WTC11 (cell line): ENCODE measurements around the gene FTMT. TPM values are rescaled to one million over a fixed set of nuclear protein-coding genes. Genes with fewer than 3 reads are reported as not detected.

ENCODE experiments used
- ATAC-seq: fragments of 200-7000 bp; cut with Tn5 transposase; 2 replicates; pipeline ENCODE4 v1.10.0; 2021; ENCODE audit warnings: mild to moderate bottlenecking, moderate library complexity
- CTCF ChIA-PET: fragments of 300-600 bp; sonication (Branson Sonifier 250); formaldehyde crosslinking; loops from one replicate; lab custom pipeline; 2021; ENCODE audit warnings: antibody characterized with exemption; lab: Charles Lee
- POLR2A ChIA-PET: fragments of 350-600 bp; sonication (Branson Sonifier 250); formaldehyde crosslinking; loops from one replicate; lab custom pipeline; 2021; ENCODE audit warnings: antibody characterized with exemption; lab: Charles Lee
- DNase-seq: peaks from one replicate; pipeline ENCODE4 v3.0.0; 2021; ENCODE audit warnings: low spot score
- H3K27ac Mint-ChIP-seq: 2 replicates; pipeline ENCODE4 v1.8.0; 2021; ENCODE audit warnings: mixed read lengths
- H3K27me3 Mint-ChIP-seq: 2 replicates; pipeline ENCODE4 v1.8.0; 2021; ENCODE audit warnings: low read depth, mild to moderate bottlenecking, moderate library complexity, mixed read lengths
- H3K36me3 Mint-ChIP-seq: 2 replicates; pipeline ENCODE4 v1.8.0; 2021; ENCODE audit warnings: mixed read lengths
- H3K4me1 Mint-ChIP-seq: 2 replicates; pipeline ENCODE4 v1.8.0; 2022; ENCODE audit warnings: mixed read lengths
- H3K4me3 Mint-ChIP-seq: 2 replicates; pipeline ENCODE4 v1.8.0; 2021; ENCODE audit warnings: mild to moderate bottlenecking, moderate library complexity, mixed read lengths
- H3K9me3 Mint-ChIP-seq: 2 replicates; pipeline ENCODE4 v1.8.0; 2021; ENCODE audit warnings: mixed read lengths
- E2F4 ChIP-seq: sonication (generic); formaldehyde crosslinking; IDR thresholded peaks from 2 replicates; pipeline ENCODE4 v1.8.1; 2022; ENCODE audit warnings: low read depth, mild to moderate bottlenecking, moderate library complexity, missing genetic modification reagents, borderline replicate concordance
- ELF4 ChIP-seq: sonication (generic); formaldehyde crosslinking; IDR thresholded peaks from 2 replicates; pipeline ENCODE4 v1.8.1; 2022; ENCODE audit warnings: low read depth, mild to moderate bottlenecking, moderate library complexity, missing genetic modification reagents
- ESRRA ChIP-seq: sonication (generic); formaldehyde crosslinking; IDR thresholded peaks from 2 replicates; pipeline ENCODE4 v1.8.1; 2022; ENCODE audit warnings: mild to moderate bottlenecking, missing genetic modification reagents, borderline replicate concordance
- FOXP4 ChIP-seq: sonication (generic); formaldehyde crosslinking; IDR thresholded peaks from 2 replicates; pipeline ENCODE4 v1.8.0; 2022; ENCODE audit warnings: mild to moderate bottlenecking, missing genetic modification reagents
- JAZF1 ChIP-seq: fragments of 250-450 bp; sonication (Bioruptor Pico); IDR thresholded peaks from 2 replicates; pipeline ENCODE4 v1.9.0; 2021; ENCODE audit warnings: moderate library complexity, mild to moderate bottlenecking, inconsistent platforms
- KAT7 ChIP-seq: sonication (generic); formaldehyde crosslinking; IDR thresholded peaks from 2 replicates; pipeline ENCODE4 v1.8.1; 2023; ENCODE audit warnings: missing genetic modification reagents, mild to moderate bottlenecking, borderline replicate concordance
- MAX ChIP-seq: sonication (generic); formaldehyde crosslinking; IDR thresholded peaks from 2 replicates; pipeline ENCODE4 v1.8.0; 2022; ENCODE audit warnings: mild to moderate bottlenecking, missing genetic modification reagents
- MLX ChIP-seq: sonication (generic); formaldehyde crosslinking; IDR thresholded peaks from 2 replicates; pipeline ENCODE4 v1.8.1; 2023; ENCODE audit warnings: mild to moderate bottlenecking, missing genetic modification reagents, moderate library complexity
- NR2C2 ChIP-seq: sonication (generic); formaldehyde crosslinking; IDR thresholded peaks from 2 replicates; pipeline ENCODE4 v1.8.0; 2022; ENCODE audit warnings: mild to moderate bottlenecking, missing genetic modification reagents
- PREB ChIP-seq: sonication (generic); formaldehyde crosslinking; IDR thresholded peaks from 2 replicates; pipeline ENCODE4 v1.8.1; 2022; ENCODE audit warnings: mild to moderate bottlenecking, missing genetic modification reagents, moderate library complexity, borderline replicate concordance
- SOX15 ChIP-seq: fragments of 250-450 bp; sonication (Bioruptor Pico); IDR thresholded peaks from 2 replicates; pipeline ENCODE4 v1.9.0; 2021; ENCODE audit warnings: mild to moderate bottlenecking
- STAT6 ChIP-seq: sonication (generic); formaldehyde crosslinking; conservative IDR thresholded peaks from 2 replicates; pipeline ENCODE4 v1.8.1; 2023; ENCODE audit warnings: mild to moderate bottlenecking, low read depth, missing genetic modification reagents, moderate library complexity
- TEAD4 ChIP-seq: sonication (generic); formaldehyde crosslinking; IDR thresholded peaks from 2 replicates; pipeline ENCODE4 v1.8.0; 2022; ENCODE audit warnings: mild to moderate bottlenecking, missing genetic modification reagents
- ZNF263 ChIP-seq: sonication (generic); formaldehyde crosslinking; IDR thresholded peaks from 2 replicates; pipeline ENCODE4 v1.8.1; 2022; ENCODE audit warnings: low read depth, mild to moderate bottlenecking, moderate library complexity, missing genetic modification reagents
- ZNF396 ChIP-seq: fragments of 250-450 bp; sonication (Bioruptor Pico); IDR thresholded peaks from 2 replicates; pipeline ENCODE4 v1.8.0; 2021; ENCODE audit warnings: mild to moderate bottlenecking, moderate library complexity, borderline replicate concordance
- total RNA-seq: library from RNA; stranded (reverse); gene quantifications from 3 replicates; pipeline ENCODE4 v1.2.3, GENCODE V29; 2021
- TF ChIP-seq, protein P1 (sequence below): sonication (generic); formaldehyde crosslinking; IDR thresholded peaks from 2 replicates; pipeline ENCODE4 v1.8.0; 2022; ENCODE audit warnings: mild to moderate bottlenecking, missing genetic modification reagents
- TF ChIP-seq, protein P2 (sequence below): fragments of 250-450 bp; sonication (Bioruptor Pico); IDR thresholded peaks from 2 replicates; pipeline ENCODE4 v1.9.0; 2021; ENCODE audit warnings: mild to moderate bottlenecking
- TF ChIP-seq, protein P3 (sequence below): sonication (generic); formaldehyde crosslinking; IDR thresholded peaks from 2 replicates; pipeline ENCODE4 v1.8.1; 2023; ENCODE audit warnings: mild to moderate bottlenecking, missing genetic modification reagents, moderate library complexity

The FTMT gene
- total RNA-seq, 1 experiment from 2014 or later: not detected

- Mint-ChIP-seq H3K27me3 (no peaks in the 10 kb centered on the region), H3K4me1 (no peaks in the 10 kb centered on the region)
- DNase-seq: no peak
- POLR2A ChIA-PET: no interaction called here
- no peak for ATAC-seq
- TF ChIP-seq MAX (CRISPR knock-in tag) (no peak), ESRRA (CRISPR knock-in tag) (no peak), ZNF396 (CRISPR knock-in tag) (no peak), PREB (no peak), E2F4 (CRISPR knock-in tag) (no peak), KAT7 (no peak), FOXP4 (CRISPR knock-in tag) (no peak), SOX15 (no peak)
- TF ChIP-seq, protein P1, sequence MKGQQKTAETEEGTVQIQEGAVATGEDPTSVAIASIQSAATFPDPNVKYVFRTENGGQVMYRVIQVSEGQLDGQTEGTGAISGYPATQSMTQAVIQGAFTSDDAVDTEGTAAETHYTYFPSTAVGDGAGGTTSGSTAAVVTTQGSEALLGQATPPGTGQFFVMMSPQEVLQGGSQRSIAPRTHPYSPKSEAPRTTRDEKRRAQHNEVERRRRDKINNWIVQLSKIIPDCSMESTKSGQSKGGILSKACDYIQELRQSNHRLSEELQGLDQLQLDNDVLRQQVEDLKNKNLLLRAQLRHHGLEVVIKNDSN: no peak
- TF ChIP-seq, protein P2, sequence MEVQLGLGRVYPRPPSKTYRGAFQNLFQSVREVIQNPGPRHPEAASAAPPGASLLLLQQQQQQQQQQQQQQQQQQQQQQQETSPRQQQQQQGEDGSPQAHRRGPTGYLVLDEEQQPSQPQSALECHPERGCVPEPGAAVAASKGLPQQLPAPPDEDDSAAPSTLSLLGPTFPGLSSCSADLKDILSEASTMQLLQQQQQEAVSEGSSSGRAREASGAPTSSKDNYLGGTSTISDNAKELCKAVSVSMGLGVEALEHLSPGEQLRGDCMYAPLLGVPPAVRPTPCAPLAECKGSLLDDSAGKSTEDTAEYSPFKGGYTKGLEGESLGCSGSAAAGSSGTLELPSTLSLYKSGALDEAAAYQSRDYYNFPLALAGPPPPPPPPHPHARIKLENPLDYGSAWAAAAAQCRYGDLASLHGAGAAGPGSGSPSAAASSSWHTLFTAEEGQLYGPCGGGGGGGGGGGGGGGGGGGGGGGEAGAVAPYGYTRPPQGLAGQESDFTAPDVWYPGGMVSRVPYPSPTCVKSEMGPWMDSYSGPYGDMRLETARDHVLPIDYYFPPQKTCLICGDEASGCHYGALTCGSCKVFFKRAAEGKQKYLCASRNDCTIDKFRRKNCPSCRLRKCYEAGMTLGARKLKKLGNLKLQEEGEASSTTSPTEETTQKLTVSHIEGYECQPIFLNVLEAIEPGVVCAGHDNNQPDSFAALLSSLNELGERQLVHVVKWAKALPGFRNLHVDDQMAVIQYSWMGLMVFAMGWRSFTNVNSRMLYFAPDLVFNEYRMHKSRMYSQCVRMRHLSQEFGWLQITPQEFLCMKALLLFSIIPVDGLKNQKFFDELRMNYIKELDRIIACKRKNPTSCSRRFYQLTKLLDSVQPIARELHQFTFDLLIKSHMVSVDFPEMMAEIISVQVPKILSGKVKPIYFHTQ (CRISPR knock-in tag): no peak
- TF ChIP-seq, protein P3, sequence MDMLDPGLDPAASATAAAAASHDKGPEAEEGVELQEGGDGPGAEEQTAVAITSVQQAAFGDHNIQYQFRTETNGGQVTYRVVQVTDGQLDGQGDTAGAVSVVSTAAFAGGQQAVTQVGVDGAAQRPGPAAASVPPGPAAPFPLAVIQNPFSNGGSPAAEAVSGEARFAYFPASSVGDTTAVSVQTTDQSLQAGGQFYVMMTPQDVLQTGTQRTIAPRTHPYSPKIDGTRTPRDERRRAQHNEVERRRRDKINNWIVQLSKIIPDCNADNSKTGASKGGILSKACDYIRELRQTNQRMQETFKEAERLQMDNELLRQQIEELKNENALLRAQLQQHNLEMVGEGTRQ (CRISPR knock-in tag): no peak
- TF ChIP-seq, all 79 proteins: peak for 0
- Mint-ChIP-seq H3K27ac (no peak overlapping the region), H3K36me3 (no peaks in the 10 kb centered on the region), H3K9me3 (no peaks in the 10 kb centered on the region), H3K4me3 (no peak overlapping the region)
- CTCF ChIA-PET: no interaction called here
Observed at GRCh38 chr5:121885630-121886029, 33.9 kb downstream of the FTMT start.

DNA sequence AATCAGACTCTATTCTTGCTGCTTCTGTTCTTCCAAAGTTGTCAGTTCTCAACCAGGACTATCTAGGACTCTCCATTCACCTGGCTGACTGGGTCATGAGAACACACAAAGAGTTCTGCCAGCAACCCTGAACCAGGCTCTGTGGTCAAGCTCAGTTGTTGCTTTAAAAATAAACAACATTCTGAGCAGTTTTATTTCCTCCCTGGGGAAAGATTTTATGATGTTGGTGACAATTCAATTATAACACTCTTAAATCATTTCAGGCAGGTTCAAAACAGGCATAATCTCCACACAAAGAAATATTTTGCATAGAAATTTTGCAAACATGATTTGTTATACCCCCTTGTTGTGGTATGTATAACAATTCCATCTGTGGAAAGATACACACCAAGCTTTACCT is 36.0 kb downstream of the FTMT start:
- Mint-ChIP-seq H3K4me1 (no peaks in the 10 kb centered on the region), H3K4me3 (no peak overlapping the region), H3K36me3 (no peaks in the 10 kb centered on the region), H3K27ac (no peak overlapping the region), H3K9me3 (no peaks in the 10 kb centered on the region), H3K27me3 (no peaks in the 10 kb centered on the region)
- DNase-seq (no peak), ATAC-seq (no peak)
- ChIA-PET POLR2A (no interaction called here), CTCF (interaction anchor here (0.5 kb wide), 1 partner anchor 724 kb away, joined by 4 read pairs; no protein-coding TSS in a partner anchor)
- TF ChIP-seq ZNF396 (CRISPR knock-in tag): no peak
- no peak for TF ChIP-seq ZNF263 (CRISPR knock-in tag)
- no peak for TF ChIP-seq STAT6
- no peak for TF ChIP-seq ELF4 (CRISPR knock-in tag)
- no peak for TF ChIP-seq JAZF1
- no peak for TF ChIP-seq KAT7
- TF ChIP-seq, protein P1: no peak
- no peak for TF ChIP-seq FOXP4 (CRISPR knock-in tag)
- no peak for TF ChIP-seq NR2C2 (CRISPR knock-in tag)
- TF ChIP-seq TEAD4 (CRISPR knock-in tag): no peak
- no peak for TF ChIP-seq MLX (CRISPR knock-in tag)
